Measurements from ENCODE around the gene RBMS1.
A peak's percentile ranks its signal among the peaks of the same experiment; 100 is the strongest.

RBMS1 gene, protein sequence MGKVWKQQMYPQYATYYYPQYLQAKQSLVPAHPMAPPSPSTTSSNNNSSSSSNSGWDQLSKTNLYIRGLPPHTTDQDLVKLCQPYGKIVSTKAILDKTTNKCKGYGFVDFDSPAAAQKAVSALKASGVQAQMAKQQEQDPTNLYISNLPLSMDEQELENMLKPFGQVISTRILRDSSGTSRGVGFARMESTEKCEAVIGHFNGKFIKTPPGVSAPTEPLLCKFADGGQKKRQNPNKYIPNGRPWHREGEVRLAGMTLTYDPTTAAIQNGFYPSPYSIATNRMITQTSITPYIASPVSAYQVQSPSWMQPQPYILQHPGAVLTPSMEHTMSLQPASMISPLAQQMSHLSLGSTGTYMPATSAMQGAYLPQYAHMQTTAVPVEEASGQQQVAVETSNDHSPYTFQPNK

DNA sequence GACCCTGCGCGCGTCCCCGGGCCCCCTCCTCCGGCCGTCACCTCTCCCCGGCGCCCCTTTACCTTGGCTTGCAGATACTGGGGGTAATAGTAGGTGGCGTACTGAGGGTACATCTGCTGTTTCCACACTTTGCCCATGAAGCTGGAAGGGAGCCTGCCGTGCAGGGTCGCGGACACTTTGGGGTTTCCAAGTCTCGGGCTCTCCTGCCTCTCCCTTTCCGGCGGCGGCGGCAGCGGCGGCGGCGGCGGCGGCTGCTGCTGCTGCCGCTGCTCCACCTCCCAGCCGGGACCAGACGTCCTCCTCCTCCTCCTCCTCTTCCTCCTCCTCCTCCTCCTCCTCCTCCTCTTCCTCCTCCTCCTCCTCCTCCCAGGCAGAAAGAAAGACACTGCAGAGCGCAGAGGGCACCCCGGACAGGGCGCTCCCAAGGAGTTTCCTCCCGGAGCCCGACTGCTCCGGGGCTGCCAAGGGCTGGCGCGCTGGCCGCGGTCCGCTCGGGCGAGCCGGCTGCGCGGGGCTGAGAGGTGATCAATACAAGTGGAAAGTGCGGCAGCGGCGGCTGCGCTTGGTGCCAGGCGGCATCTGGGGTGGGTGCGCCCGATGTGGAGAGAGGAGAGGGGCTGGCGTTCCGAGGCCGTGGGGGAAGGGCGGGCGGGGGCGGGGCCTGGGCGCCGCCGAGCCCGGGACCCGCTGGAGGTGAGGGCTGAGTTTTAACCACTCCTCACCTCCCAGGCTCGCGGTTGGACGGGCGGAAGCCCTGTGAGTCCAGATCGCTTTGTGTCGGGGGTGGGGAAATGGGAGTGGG, at the start of gene RBMS1:
TSS of gene RBMS1 (minus strand) at position 581 of the 802 bp plus-strand sequence. CDS start at position 137, 444 bp downstream.
- peak; percentile 76 for DNase-seq (ENCODE audit: low spot score)

DNA sequence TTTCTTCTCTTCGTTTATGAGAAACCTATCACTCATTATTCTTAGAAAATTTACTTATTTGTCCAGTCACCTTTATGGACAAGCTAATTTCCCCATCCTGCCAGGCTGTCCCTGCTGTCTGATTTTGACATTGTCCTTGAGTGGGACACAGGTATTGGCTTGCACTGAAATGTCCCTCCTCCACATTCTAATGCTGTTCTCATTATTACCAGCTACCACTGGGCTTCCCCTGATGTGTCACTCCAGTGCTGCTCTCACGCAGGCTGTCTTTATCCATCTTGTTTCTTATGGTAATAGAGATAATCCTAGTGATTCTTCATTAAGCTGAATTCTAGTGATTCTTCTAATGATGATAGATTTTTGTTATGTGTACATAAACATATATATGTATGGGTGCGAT, 48.1 kb upstream of the RBMS1 start:
- DNase-seq (ENCODE audit: low spot score): no peak

DNA sequence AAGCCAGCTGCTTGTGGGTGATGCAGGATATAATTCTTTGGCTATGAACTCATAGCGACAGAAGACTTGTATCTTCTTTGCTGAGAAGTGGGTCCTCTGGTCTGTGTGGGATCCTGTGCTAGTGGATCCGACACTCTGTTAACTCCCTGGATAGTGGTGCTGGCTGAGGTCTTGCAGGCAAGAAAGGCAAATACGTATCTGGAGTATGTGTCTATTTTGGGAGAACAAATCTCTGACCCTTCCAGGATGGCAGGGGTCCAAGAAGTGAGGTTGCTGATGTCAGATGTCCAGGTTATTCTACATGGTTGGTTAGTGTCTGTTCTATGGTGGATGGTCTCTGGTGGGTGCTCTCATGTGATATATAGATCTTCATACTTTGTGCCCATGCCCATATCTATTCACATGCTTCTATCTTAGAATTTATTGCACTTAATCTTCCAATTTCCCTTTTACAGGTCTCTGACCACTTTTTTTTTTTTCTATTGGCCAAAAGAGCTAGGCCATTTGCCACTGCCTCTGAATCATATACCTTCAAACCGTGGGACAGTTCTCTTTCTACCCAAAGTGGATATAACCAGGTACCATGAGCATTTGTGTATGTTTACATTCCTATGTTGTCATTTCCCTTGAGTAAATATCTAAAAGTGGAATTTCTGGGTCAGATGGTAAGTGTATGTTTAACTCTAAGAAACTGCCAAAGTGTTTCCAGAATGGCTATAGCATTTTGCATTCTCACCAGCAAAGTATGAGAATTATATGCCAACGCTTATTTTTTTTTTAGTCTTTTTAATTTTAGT, 45.1 kb upstream of the RBMS1 start:
- no peak for DNase-seq (ENCODE audit: low spot score)

DNA sequence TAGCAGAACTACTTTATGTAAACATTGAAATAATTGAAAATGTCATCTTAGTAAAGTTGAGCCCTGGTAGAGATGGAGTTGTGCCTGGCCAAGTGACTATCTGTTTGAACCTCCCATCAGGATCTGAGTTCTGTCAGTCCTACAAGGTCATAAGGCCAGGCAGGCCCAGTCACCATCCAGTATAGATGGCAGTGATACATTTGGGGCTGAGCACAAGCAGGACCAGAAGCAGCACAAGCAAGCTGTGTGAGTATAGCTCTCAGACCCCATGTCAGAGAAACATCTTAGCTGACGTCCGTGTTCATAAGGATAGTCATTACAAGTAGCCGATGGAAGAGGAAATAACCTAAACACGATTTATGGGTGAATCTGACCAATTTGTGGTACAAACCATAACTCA, 44.5 kb upstream of the RBMS1 start:
- no peak for DNase-seq (ENCODE audit: low spot score)

DNA sequence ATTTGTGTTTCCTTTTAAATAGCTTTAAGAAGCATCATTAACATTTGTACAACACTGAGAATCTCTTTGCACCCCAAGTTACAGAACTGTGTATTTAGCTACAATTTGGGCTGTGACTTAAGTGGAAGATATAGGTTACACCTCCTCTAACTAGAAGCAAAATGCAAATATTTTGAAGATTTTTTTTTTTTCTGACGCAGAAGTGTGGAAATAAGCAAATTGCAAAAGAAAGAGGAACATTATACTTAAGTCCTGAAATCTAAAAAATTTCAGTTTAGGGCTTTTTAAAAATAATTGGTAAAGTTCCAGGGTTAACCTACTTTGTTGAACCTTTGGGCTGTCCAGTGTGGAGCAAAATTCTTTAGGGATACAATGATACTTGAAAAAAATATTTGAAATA, 41.4 kb upstream of the RBMS1 start:
- DNase-seq (ENCODE audit: low spot score): no peak

DNA sequence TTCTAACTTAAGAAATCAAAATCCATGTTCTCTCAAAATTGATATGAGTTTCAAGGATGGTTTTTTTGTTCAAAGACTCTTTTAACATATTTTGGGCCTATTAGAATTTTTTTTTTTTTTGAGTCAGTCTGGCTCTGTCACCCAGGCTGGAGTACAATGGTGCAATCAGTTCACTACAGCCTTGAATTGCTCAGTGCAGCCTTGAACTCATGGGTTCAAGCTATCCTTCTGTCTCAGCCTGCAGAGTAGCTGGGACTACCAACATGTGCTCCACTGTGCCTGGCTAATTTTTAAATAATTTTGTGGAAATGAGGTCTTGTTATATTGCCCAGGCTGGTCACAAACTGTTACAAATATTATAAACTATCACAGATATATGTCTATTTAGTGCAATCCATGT, 40.6 kb upstream of the RBMS1 start:
- no peak for DNase-seq (ENCODE audit: low spot score)

DNA sequence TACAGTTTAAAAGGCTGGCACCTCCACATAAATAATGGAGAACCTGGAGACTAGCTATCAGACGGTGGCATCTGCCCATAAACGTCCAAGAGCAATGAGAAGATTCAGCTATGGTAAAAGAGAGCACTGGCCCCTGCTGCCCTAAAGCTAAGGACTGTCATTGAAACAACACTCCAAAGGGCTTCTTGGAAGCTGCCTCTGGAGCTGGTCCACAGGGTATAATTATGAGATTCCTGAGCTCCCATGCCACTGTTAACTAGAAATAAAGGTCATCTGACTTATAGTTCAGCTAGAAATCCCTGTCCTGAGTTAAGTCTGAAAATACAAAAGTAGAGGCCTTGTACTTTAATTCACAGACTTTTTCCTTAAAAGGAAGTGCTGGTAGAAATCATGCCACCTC, 39.9 kb upstream of the RBMS1 start:
- DNase-seq (ENCODE audit: low spot score): peak; percentile 27

DNA sequence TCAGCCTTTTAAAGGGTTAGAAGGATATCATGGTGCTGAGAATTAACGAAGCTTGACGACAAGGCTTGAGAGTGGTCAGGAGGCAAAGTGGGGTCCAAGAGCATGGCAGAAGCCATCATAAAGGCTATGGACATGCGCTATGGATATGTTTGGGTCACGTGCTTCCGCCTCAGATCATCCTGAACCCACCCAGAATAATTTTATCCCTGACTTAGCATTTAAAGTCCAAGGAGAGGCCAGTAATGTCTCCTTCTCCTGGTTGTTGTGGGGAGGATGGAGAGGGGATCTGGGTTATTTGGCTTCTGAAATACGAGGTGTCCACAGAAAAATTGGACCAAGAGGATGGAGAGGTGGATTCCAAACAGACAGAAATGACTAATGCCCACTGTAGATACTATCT, 38.8 kb upstream of the RBMS1 start:
- DNase-seq (ENCODE audit: low spot score): no peak

DNA sequence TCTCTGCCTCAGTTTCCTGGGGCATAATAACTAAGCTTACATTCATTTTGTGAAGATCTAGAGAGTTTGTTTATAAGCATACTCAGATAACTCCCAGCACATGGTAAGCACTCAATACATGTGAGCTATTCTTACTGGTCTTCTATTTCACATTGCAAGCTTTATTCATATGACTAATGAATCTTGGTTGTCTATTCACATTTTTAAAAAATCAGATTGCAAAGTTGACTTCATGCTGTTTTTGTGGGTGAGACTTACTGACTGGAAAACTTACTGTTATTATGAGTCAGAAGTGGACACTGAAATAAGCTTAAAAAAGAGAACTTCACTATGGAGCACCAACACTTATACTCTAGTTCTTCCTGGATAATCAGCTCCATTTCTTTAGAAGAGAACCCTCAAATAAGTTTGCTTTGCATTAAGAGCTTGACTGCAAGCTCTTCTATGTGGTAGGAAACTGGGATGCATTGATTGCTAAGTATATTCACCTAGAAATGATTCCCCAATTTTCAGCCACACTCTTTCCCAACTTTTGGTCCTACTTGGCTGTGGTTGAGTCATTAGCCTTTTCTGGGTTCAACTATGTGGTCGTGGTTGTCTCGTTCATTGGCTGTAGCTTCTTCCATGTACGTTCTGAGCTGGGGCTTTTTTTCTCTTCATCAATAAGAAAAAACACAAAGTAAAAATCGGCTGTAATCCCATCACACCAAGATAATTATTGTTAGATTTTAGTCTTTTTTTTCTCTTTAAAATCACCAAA, 29.5 kb upstream of the RBMS1 start:
- DNase-seq (ENCODE audit: low spot score): peak; percentile 28

DNA sequence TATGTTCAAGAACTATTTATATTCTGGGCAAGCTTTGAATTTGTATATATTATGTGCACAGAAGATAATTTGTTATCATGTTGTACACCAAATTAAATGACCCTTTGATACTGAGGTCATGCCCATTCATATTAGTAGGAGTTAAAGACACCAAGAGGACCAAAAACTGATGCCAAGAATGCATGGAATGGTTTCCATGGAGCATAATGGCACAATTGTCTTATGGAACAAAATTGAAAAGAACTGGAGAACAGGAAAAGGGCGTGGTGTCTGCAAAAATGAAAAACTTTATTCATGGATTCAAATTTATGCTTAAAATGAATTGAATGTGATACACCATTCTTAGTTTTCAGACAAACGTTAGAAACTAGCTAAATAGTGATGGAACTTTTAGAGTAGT, 24.1 kb upstream of the RBMS1 start:
- DNase-seq (ENCODE audit: low spot score): no peak

DNA sequence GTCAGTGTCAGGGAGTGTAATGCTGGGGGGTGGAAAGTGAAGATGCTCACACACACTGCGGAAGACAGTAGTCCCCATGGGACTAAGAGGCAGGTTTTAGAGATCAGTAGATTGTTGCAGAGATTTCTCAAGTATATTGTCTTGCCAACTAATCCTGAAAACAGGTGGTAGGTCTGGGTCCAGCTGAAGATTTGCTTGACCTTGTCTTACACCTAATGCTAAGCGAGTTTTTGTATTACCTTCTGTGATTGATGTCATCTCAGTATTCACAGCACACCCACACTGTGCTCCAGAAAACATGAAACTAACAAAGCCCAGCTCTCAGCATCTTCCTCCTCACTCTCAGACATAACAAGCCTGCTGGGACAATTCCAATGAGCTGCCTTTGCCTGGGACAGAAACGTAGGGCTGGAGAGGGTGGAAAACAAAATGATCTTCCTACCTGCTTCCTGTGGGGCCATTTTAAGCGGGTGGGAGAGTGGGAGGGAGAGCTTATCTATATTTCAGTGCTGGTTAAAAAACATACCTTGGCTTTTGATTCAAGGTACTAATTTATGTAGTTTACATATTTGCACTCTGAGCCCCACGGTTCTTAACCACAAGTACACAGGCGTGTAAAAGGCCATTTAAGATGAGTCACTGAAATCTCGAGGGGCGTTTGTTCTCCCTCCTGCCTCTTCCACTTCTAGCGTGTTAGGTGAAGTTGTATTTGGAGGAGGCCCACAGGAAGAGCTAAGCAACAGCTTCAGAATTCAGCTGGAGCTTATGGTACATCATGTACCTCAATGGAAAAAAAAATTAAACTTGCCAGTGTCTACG, 23.1 kb upstream of the RBMS1 start:
- no peak for DNase-seq (ENCODE audit: low spot score)

DNA sequence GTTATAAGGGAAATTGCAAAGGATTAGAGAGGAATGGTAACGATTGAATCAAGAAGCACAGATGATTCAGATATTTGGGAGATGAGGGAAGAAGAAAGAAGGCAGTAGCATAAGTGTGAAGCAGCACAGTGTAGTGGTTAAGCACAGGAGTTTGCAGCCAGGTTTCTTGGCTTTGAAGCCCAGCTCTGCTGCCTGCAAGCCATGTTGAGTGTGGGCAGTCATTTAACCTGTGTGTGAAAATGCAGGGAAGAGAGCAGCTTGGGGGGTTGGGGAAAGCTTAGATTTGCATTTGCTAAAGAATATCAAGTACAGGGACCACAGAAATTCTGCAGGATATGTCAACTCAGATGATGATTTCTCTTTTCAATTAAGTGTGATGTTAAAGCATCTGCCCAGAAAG, 21.5 kb upstream of the RBMS1 start:
- DNase-seq (ENCODE audit: low spot score): no peak

DNA sequence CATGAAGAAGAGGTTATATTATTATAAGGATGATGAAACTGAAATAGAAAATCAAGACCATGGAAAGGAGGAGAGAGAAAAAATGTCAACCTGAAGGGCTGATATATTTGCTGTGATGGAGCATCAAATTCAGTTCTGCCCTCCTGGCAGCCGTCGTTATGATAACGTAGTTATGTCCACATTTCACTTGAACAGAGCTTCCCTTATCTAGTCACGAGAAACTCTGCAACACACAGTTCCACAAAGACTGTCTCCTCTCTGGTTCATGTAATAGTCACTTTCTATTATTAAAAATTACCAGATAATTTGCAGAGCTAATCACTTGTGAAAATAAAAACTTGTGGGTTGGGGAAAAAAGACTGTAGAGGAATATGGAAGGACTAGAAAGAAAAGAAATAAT, 19.5 kb upstream of the RBMS1 start:
- no peak for DNase-seq (ENCODE audit: low spot score)

DNA sequence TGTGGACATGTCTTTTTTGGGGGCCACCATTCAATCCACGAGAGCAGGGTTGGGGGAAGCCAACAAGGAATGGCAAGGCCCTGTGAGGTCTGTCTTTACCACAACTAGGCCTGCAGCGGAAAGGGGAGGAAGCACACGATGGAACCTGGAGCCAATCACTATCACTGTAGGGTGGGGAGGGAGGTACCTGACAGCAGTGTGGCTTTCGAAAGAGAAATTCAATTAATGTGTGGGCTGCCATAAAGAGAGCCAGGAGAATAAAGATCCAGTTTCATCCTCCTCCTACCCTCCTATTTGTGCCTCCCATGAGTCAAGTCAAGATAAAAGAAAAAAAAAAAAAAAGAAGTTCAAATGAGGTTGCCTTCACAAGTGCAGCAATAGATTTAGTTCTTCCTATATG, 18.9 kb upstream of the RBMS1 start:
- DNase-seq (ENCODE audit: low spot score): no peak

DNA sequence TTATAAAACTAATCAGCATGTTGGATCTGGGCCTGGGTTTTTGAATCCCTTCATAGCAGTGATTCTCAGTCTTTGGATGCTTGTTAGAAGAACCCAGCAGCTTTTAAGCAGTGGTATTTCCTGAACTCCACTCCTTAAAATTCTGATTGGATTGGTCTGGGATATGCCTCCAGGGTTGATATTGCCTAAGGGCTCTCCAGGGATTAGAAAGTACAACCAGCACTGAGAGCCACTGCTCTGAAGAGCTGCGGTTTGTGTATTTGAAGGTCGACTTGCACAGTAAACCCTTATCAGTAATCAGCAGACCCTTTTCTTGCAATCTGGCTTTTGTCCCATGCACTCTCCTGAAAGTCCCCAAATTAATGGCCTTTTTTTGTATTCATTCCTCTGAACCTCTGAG, 17.0 kb upstream of the RBMS1 start:
- DNase-seq (ENCODE audit: low spot score): peak; percentile 53

DNA sequence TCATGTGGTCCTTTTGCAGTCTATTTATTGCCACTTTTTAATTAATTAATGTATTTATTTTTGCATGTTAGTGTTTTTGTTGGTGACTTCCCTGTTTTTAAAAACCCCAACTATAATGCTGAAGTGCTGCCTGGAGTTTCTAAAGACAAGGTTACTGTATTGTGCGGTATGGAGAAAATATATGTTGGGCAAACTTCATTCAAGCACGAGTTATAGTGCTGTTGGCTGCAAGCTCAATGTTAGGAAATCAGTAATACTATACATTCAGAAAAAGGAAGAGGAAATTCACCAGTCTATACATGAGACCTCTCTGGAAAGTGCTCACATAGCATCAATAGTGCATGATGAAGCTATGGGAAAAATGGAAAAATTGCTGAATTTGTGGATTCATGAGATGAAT, 15.4 kb upstream of the RBMS1 start:
- DNase-seq (ENCODE audit: low spot score): no peak

DNA sequence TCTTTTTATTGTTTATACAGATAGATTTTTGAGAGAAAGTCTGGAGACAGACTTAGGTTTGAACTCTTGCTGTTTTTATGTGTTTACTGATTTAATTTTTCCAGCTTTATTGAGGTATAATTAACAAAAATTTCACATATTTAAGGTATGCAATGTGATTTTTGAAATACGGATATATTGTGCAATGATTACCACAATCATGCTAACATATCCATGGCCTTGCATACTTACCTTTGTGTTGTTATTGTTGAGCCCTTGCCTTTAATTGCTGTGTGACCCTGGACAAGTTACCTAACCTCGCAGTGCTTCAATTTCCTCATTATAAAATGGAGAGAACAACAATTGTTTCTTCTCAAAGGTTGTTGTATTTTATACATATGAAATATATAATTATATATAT, 13.9 kb upstream of the RBMS1 start:
- no peak for DNase-seq (ENCODE audit: low spot score)

DNA sequence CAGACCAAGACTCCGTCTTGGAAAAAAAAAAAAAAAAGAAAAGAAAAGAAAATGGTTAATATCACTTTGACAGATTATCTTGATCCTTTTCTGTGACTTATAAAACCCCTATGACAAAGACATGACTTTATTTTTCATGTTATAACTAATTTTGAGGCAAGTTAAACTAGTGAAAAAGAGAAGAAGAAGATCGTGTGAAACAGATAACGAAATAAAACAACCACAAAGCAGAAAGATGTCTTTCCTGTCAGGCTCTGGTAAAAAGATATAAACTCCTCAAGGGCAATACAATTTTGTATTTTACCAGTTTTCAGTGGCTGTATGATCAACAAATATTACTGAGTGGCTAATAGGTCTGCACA, 13.4 kb upstream of the RBMS1 start:
- DNase-seq (ENCODE audit: low spot score): no peak

DNA sequence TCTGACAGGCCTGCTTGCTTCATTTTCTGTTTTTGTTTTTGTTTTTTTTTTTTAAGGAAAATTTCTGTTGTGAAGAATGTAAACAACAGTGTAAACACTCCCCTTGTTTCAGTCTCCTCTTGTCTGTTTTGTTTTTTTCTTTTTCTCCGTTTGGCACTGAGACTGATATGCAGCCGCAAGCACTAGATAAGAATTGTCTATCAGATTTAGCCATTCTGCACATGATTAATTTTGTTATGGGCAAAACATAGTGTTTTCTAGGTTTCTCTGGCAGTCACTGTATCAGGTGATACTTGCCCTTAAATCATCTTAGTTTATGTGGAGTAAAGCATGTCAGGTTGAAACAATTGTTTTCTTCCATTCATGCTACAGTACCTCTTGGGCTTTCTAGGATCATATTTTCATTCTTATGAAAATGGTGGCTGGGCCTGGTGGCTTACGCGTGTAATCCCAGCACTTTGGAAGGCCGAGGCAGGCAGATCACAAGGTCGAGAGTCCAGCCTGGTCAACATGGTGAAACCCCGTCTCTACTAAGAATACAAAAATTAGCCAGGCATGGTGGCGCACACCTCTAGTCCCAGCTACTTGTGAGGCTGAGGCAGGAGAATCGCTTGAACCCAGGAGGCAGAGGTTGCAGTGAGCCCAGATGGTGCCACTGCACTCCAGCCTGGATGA, 12.9 kb upstream of the RBMS1 start:
- no peak for DNase-seq (ENCODE audit: low spot score)

DNA sequence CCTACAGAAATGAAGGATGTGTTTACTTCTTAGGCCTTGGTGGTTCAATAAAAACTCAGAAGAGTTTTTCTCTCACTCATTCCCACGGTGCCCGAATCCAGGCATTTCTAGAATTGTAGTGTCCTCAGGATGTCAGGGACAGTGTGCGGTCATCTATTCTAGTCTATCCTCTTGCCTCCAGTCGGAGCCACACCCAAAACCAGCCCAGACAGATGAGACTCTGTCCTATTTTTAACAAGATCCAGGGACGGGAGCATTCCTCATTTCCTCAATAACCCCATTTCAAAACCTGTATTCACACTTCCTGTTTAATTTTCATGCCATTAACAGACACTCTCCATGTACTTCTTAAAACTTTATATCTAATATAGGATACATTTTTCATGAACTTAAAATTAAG, 11.6 kb upstream of the RBMS1 start:
- peak; percentile 52 for DNase-seq (ENCODE audit: low spot score)

DNA sequence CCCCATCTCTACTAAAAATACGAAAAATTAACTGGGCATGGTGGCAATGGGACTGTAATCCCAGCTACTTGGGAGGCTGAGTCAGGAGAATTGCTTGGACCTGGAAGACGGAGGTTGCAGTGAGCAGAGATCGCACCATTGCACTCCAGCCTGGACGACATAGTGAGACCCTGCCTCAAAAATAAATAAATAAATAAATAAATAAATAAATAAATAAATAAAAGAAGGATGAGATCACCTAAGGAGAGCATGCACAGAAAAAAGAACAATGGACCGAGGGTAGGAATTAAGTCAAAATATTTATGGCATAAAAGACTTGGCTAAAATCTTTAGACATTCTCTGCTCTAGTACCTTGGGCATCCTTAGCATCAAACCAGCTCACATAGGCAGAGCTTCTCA, 8.9 kb upstream of the RBMS1 start:
- DNase-seq (ENCODE audit: low spot score): no peak

All from AG20443 (cell line).